Vagina (tissue), 2 donors: ENCODE data around the gene P3R3URF.

ENCODE experiments used
- CTCF ChIP-seq, 3 experiments: fragments of 450-650 bp in 2 of 3; fragments of 200-600 bp in 1 of 3; sonication (generic) in 1 of 3; IDR thresholded peaks; one replicate each; pipeline ENCODE4 v1.5.1; 2017 to 2019; ENCODE audit warnings: antibody characterized with exemption in 3 of 3, mild to moderate bottlenecking in 2 of 3, moderate library complexity in 2 of 3
- POLR2A ChIP-seq, 2 donors: fragments of 450-650 bp; IDR thresholded peaks; one replicate each; pipeline ENCODE4 v1.6.1; 2017; ENCODE audit warnings: antibody characterized with exemption in 2 of 2, mild to moderate bottlenecking in 2 of 2, moderate library complexity in 2 of 2
- POLR2AphosphoS5 ChIP-seq, 2 donors: sonication (generic); formaldehyde crosslinking; IDR thresholded peaks; one replicate each; pipeline ENCODE4 v1.9.0; 2017; ENCODE audit warnings: antibody characterized with exemption in 2 of 2, mild to moderate bottlenecking in 2 of 2, low read depth in 1 of 2; ENCODE audit not compliant: insufficient read depth in 1 of 2

- TF ChIP-seq CTCF (IDR thresholded peaks at IDR 0.05), result no peak
- TF ChIP-seq POLR2AphosphoS5 (IDR thresholded peaks at IDR 0.05; ENCODE audit: insufficient read depth in 1 of 2, low read depth in 1 of 2), result no peak
- no peak for TF ChIP-seq POLR2A (IDR thresholded peaks at IDR 0.05)
These were observed 42.4 kb downstream of the P3R3URF start for GRCh38 chr1:46133781-46134350.
